IPS-20b (cell line): ENCODE results near the gene DLX2.
"Not testable (repeated sequence)": the region's sequence is repeated elsewhere in the genome, so short reads cannot be mapped to it uniquely, and the experiment has no call there.

Experiments
- H3K27ac ChIP-seq: one replicate; pipeline ENCODE4 v1.5.1; 2013; ENCODE audit warnings: low read length
- H3K27me3 ChIP-seq: 2 replicates; pipeline ENCODE4 v1.6.1; 2013; ENCODE audit warnings: mild to moderate bottlenecking, low read length, inconsistent platforms; ENCODE audit not compliant: insufficient read depth
- H3K36me3 ChIP-seq: 2 replicates; pipeline ENCODE4 v1.6.1; 2013; ENCODE audit warnings: low read depth, mild to moderate bottlenecking, inconsistent platforms, low read length, moderate library complexity; ENCODE audit not compliant: insufficient read depth
- H3K4me1 ChIP-seq: 2 replicates; pipeline ENCODE4 v1.6.1; 2013; ENCODE audit warnings: mild to moderate bottlenecking, control low read depth, inconsistent platforms, low read length, moderate library complexity; ENCODE audit not compliant: insufficient read depth
- H3K4me3 ChIP-seq: 2 replicates; pipeline ENCODE4 v1.5.1; 2013; ENCODE audit warnings: mild to moderate bottlenecking, low read length, inconsistent platforms
- H3K9ac ChIP-seq: 2 replicates; pipeline ENCODE4 v1.6.1; 2013; ENCODE audit warnings: low read depth, mild to moderate bottlenecking, inconsistent platforms, low read length, moderate library complexity
- H3K9me3 ChIP-seq: 2 replicates; pipeline ENCODE4 v1.6.1; 2013; ENCODE audit warnings: mild to moderate bottlenecking, low read depth, low read length, inconsistent platforms; ENCODE audit not compliant: insufficient read depth

Gene DLX2

GRCh38 chr2:172120118-172120517, 17.4 kb upstream of the DLX2 start:
- no peak overlapping the region for H3K27ac ChIP-seq
- H3K36me3 ChIP-seq, result no peaks in the 10 kb centered on the region
- no peaks in the 10 kb centered on the region for H3K4me1 ChIP-seq
- no peaks in the 10 kb centered on the region for H3K9me3 ChIP-seq
- H3K9ac ChIP-seq, result no peak overlapping the region
- H3K4me3 ChIP-seq, result no peak overlapping the region
- H3K27me3 ChIP-seq, result no peaks in the 10 kb centered on the region; the same call in 1 of the 2 replicates

- H3K4me3 ChIP-seq, result no peak overlapping the region
- no peak overlapping the region for H3K9ac ChIP-seq
- H3K27ac ChIP-seq, result no peak overlapping the region
These were observed 16.4 kb upstream of the DLX2 start for GRCh38 chr2:172119089-172119488.

GRCh38 chr2:172116107-172116506, 13.4 kb upstream of the DLX2 start:
- Histone ChIP-seq H3K27ac (no peak overlapping the region), H3K4me3 (no peak overlapping the region), H3K27me3 (no peaks in the 10 kb centered on the region; the same call in none of the 2 replicates), H3K9me3 (no peaks in the 10 kb centered on the region), H3K36me3 (no peaks in the 10 kb centered on the region), H3K4me1 (no peaks in the 10 kb centered on the region), H3K9ac (no peak overlapping the region)

More at GRCh38 chr2:172119089-172119488, 16.4 kb upstream of the DLX2 start:
- Histone ChIP-seq H3K4me1 (no peaks in the 10 kb centered on the region), H3K36me3 (no peaks in the 10 kb centered on the region), H3K9me3 (no peaks in the 10 kb centered on the region), H3K27me3 (no peaks in the 10 kb centered on the region; the same call in 1 of the 2 replicates)

DNA sequence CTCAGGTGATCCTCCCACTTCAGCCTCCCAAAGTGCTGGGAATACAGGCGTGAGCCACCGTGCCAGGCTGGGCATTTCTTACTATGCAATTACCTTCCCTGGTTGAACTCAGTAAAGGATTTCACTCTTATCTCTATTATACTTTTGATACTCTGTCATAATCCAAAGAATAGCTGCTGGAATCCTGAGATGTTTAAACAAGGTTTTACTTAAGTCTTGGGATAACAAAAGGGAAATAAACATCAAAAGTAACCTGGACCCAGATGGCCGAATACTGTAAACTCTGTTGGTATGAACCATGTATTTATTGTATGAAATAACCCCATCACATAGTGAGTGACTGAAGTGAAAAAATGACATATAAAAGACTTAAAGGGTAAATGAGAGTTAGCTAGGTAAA, 11.9 kb upstream of the DLX2 start:
- Histone ChIP-seq H3K9ac (no peak overlapping the region), H3K4me3 (no peak overlapping the region), H3K9me3 (no peaks in the 10 kb centered on the region), H3K27ac (no peak overlapping the region), H3K27me3 (peaks cover 9% of the 10 kb centered on the region), H3K36me3 (no peaks in the 10 kb centered on the region), H3K4me1 (no peaks in the 10 kb centered on the region)

- not testable (repeated sequence) for H3K27ac ChIP-seq, H3K9me3 ChIP-seq, H3K36me3 ChIP-seq, H3K4me1 ChIP-seq, H3K9ac ChIP-seq, H3K4me3 ChIP-seq
- H3K27me3 ChIP-seq, result peaks cover 13% of the 10 kb centered on the region
These were observed 11.5 kb upstream of the DLX2 start for GRCh38 chr2:172114176-172114575.

GRCh38 chr2:172113617-172114016, 10.9 kb upstream of the DLX2 start:
- H3K27me3 ChIP-seq, result peaks cover 17% of the 10 kb centered on the region
- no peaks in the 10 kb centered on the region for H3K4me1 ChIP-seq
- H3K9ac ChIP-seq, result no peak overlapping the region
- no peaks in the 10 kb centered on the region for H3K36me3 ChIP-seq
- H3K27ac ChIP-seq, result no peak overlapping the region
- H3K4me3 ChIP-seq, result no peak overlapping the region
- H3K9me3 ChIP-seq, result no peaks in the 10 kb centered on the region

GRCh38 chr2:172109988-172110811, 7.5 kb upstream of the DLX2 start:
- H3K9ac ChIP-seq, result no peak overlapping the region
- H3K4me3 ChIP-seq, result peak overlapping the region; percentile 16; the same call in 1 of the 2 replicates
- no peaks in the 10 kb centered on the region for H3K9me3 ChIP-seq
- H3K4me1 ChIP-seq, result no peaks in the 10 kb centered on the region
- H3K27ac ChIP-seq, result no peak overlapping the region
- no peaks in the 10 kb centered on the region for H3K36me3 ChIP-seq
- peaks cover 51% of the 10 kb centered on the region for H3K27me3 ChIP-seq

DNA sequence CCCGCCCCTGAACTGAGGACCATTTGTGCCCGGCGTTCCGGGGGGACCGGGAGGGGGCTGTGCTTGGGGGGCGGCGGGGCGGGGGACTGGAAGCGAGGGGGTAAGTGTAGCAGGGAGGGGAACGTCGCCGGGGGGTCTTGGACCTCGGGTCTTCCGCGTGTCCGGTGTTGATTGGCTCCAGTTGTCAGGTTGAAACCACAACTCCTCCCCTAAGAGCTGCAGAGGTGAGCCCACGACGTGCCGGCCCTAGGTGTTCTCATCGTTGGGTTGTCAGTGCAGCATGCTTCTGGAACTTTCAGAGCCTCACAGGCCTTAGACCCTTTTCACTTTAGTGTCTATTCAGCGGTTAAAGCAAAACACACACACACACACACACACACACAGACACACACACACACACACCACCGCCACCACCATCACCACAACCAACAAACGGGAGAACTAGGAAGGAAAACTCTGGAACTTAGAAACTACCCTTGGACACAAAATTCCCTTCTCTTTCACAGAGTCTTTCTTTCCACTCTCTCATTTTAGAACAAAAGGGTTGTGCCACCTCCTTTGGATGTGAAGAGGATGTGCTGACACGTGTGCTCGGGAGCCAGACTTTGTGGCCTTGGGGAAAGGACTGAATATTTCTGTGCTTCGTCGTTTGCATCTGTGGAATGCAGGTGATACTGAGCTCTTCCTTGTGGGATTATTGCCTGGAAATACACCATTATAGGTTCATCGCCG, 6.7 kb upstream of the DLX2 start:
- H3K9ac ChIP-seq, result no peak overlapping the region
- no peaks in the 10 kb centered on the region for H3K9me3 ChIP-seq
- no peak overlapping the region for H3K27ac ChIP-seq
- peaks cover 59% of the 10 kb centered on the region for H3K27me3 ChIP-seq
- no peaks in the 10 kb centered on the region for H3K36me3 ChIP-seq
- H3K4me1 ChIP-seq, result no peaks in the 10 kb centered on the region
- no peak overlapping the region for H3K4me3 ChIP-seq

DNA sequence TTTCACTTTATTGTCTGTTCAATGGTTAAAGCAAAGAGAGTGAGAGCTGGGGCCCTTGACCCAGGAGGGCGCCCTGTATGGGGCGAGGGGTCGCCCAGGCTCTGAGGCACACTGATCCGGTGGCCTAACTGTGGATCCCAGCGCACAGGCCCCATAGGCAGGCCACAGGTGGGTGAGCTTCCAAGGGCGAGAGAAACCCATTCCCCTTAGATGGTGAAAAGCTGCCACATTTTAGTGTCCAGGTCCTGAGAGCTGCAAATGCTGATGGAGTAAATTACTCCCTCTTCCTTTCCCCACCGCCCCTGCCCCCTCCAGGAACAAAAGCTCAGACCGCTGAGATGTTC, 5.9 kb upstream of the DLX2 start:
- no peak overlapping the region for H3K4me3 ChIP-seq
- H3K27ac ChIP-seq, result no peak overlapping the region
- H3K36me3 ChIP-seq, result no peaks in the 10 kb centered on the region
- no peaks in the 10 kb centered on the region; the same call in 1 of the 2 replicates for H3K4me1 ChIP-seq
- peaks cover 68% of the 10 kb centered on the region for H3K27me3 ChIP-seq
- H3K9ac ChIP-seq, result no peak overlapping the region
- H3K9me3 ChIP-seq, result no peaks in the 10 kb centered on the region

DNA sequence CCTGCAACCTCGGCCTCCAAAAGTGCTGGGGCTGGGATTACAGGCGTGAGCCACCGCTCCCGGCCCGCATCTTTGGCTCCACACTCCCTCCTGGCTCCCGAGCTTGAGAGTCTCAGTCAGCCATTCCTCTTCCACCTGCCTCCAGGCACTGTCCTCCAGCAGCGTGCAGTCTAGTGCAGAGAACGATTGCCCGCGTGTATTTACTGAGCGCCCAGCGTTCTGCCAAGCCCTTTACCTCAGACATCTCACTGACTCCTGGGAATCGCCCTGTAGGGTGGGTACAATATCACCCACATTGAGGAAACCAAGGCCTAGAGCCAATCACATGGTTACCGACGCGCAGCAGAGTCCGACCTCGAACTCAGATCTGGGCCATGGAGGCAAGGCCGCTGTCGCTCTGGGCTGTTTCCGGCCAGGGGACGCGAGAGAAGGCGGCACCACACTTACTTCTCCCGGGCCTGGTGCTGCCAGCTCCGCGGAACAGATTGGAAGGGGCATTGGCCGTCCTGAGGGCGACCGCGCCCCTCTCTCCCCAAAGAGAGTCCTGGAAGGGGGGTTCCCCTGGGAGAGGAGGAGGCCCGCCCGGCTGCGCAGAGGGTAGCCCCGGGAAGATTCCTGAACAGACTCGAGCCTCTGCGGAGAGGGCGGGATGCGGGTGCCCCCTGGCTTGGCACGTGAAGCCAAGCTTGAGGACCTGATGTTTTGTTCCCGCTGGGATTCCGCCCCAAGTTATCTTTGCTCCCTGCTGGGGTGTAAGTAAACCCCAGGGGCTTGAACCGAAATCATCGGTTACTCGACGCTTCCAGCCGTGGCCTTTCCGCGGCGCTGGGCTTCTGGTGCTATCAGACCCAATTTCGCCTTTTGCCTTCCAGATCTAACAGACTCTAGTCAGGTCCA, 5.2 kb upstream of the DLX2 start:
- Histone ChIP-seq H3K27ac (no peak overlapping the region), H3K36me3 (no peaks in the 10 kb centered on the region), H3K27me3 (peaks cover 74% of the 10 kb centered on the region), H3K4me3 (no peak overlapping the region), H3K9ac (no peak overlapping the region), H3K9me3 (no peaks in the 10 kb centered on the region), H3K4me1 (peaks cover 5% of the 10 kb centered on the region; the same call in 1 of the 2 replicates)

DNA sequence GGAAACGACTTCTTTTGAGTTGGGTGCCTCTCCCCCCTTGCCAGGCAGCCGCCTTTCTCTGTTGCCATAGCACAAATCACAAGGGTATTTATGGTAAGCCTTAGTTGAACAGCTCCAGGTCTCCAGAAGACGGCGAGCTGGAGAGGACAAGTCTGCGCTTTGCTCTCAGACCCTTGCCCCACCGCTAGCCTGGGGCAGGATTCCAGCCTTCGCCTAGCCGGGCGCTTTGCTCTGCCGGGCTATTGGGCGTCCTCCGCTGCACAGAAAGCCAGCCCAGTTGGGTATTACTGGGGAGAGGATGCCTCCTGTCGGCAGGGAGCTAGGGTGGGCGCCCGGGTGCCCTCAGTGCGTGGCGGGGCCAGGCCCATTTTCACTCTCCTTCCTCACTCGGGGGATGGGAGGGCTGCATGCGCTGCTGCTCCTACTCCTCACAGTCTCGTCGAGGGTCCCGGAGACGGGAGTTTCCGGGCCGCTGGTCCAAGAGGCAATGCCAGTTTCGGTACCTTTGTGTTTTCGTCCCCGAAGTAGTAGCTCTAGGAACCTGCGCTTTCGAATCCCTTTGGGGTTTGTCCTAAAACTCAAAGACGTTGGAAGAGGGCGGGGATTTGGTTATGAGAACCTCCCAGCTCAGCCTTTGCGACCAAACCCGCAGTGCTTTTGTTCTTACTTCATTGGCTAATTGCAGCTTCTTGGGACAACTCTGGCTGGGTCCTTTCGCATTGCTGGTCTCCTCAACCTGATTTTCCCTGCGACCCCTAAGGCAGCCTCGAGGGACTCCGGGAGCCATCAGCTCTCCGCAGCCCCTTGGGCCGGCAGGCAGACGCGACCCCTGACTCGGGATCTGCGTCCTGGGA, 3.6 kb upstream of the DLX2 start:
- H3K27ac ChIP-seq, result no peak overlapping the region
- no peaks in the 10 kb centered on the region for H3K36me3 ChIP-seq
- no peaks in the 10 kb centered on the region for H3K9me3 ChIP-seq
- peaks cover 5% of the 10 kb centered on the region; the same call in 1 of the 2 replicates for H3K4me1 ChIP-seq
- peak overlapping the region; percentile 69 for H3K4me3 ChIP-seq
- H3K9ac ChIP-seq, result no peak overlapping the region
- H3K27me3 ChIP-seq, result peaks cover 88% of the 10 kb centered on the region
